SJSA1 (cell line): ENCODE measurements around the gene LOX. TPM values are rescaled to one million over a fixed set of nuclear protein-coding genes. Genes with fewer than 3 reads are reported as not detected.
A peak's percentile ranks its signal among the peaks of the same experiment; 100 is the strongest.
"Not testable (repeated sequence)": the region's sequence is repeated elsewhere in the genome, so short reads cannot be mapped to it uniquely, and the experiment has no call there.

Experiments
- DNase-seq, 2 experiments: peaks; one replicate each; pipeline ENCODE4 v3.0.0-alpha.2; 2015 to 2020; ENCODE audit warnings: low spot score in 2 of 2, low read depth in 1 of 2
- H3K27ac ChIP-seq: fragments of 250-450 bp; sonication (Bioruptor Pico); 2 replicates; pipeline ENCODE4 v1.5.1; 2020; ENCODE audit warnings: mild to moderate bottlenecking, moderate library complexity
- H3K27me3 ChIP-seq: fragments of 250-450 bp; sonication (Bioruptor Pico); replicated peaks from 2 replicates; pipeline ENCODE4 v1.5.1; 2020; ENCODE audit warnings: mild to moderate bottlenecking, moderate library complexity
- H3K36me3 ChIP-seq: fragments of 250-450 bp; sonication (Bioruptor Pico); 2 replicates; pipeline ENCODE4 v1.5.1; 2020; ENCODE audit warnings: mild to moderate bottlenecking
- H3K4me1 ChIP-seq: fragments of 250-450 bp; sonication (Bioruptor Pico); replicated peaks from 2 replicates; pipeline ENCODE4 v1.6.1; 2021; ENCODE audit warnings: mild to moderate bottlenecking
- H3K4me3 ChIP-seq: fragments of 250-450 bp; sonication (Bioruptor Pico); 2 replicates; pipeline ENCODE4 v1.5.1; 2020; ENCODE audit warnings: mild to moderate bottlenecking
- H3K9me3 ChIP-seq: fragments of 250-450 bp; sonication (Bioruptor Pico); replicated peaks from 2 replicates; pipeline ENCODE4 v1.5.1; 2020; ENCODE audit warnings: mild to moderate bottlenecking
- total RNA-seq: library from RNA; depleted of rRNA; stranded (reverse); fragments of >200 nt; shearing (Covaris generic); gene quantifications from 2 replicates; pipeline ENCODE4 v1.2.3, GENCODE V29; 2014

LOX gene
- total RNA-seq, 1 experiment from 2014 or later, result 8.4 TPM

DNA sequence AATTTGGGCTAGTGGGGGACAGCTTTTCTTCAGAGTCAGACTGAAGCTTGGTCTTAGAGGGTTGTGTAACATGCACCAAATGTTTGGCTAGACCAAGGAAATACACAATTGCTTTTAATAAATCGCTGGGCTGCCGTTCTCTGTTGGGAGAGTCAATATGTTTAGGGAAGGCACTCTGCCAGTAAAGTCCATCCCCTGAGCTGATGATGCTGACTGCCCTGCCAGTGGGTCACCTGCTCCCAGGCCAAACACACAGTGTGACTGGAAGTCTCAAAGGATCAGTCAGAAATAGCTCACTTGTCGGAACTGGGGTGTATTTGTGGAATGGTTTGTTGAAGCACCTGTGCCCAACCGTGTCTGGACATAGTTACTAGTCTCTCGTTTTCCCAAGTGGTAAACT is 33.4 kb upstream of the LOX start:
- Histone ChIP-seq H3K4me1 (0 out of 2 replicates have a peak, but pooled peaks cover 3% of the 10 kb centered on the region), H3K36me3 (no peaks in the 10 kb centered on the region), H3K27me3 (no peaks in the 10 kb centered on the region), H3K4me3 (no peak overlapping the region), H3K9me3 (no peaks in the 10 kb centered on the region), H3K27ac (no peak overlapping the region)
- no peak for DNase-seq

DNA sequence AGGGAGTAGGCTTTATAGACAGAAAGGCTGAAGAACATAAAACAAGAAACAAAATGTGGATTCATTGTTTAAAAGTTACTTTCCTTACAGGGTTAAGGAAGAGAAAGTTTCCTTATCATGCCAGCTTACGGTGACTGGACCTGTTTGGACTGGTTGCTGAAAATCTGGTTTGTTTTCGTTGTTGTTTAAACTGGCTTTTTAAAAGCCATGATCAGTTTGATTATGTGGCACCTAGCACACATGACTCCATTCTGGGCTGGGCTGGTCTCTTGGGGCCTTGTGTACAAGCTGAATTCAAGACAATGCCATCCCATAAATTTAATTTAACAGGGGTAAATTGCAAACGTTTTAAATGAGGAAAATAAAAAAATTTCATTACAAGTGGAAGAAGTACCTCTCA is 32.9 kb upstream of the LOX start:
- Histone ChIP-seq H3K27me3 (no peaks in the 10 kb centered on the region), H3K4me3 (no peak overlapping the region)
- DNase-seq, result no peak

DNA sequence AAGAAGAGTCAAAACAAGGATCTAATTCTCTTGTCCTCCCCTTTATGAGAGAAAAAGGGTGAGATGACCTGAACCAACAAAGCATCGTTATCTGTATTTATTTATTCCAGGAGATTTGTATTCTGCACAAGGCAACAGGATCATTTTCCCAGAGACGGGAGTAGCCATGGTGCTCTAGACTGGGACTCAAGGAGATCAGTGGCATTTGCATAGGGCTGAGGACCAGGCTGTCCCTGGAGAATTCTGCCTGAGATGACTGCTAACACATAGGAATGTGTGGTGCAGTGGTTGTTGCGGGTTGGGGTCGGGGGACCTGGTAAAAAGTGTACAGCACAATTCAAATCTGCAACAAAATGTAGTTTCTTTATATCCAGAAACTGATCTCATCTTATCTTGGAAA is 29.0 kb upstream of the LOX start:
- H3K27ac ChIP-seq, result no peak overlapping the region
- no peaks in the 10 kb centered on the region for H3K9me3 ChIP-seq
- H3K27me3 ChIP-seq, result no peaks in the 10 kb centered on the region
- 0 out of 2 replicates have a peak, but pooled peaks cover 3% of the 10 kb centered on the region for H3K4me1 ChIP-seq
- DNase-seq, result no peak
- H3K36me3 ChIP-seq, result no peaks in the 10 kb centered on the region
- H3K4me3 ChIP-seq, result no peak overlapping the region

More for the DNA sequence above, 32.9 kb upstream of the LOX start:
- H3K27ac ChIP-seq, result no peak overlapping the region
- H3K9me3 ChIP-seq, result no peaks in the 10 kb centered on the region
- 0 out of 2 replicates have a peak, but pooled peaks cover 3% of the 10 kb centered on the region for H3K4me1 ChIP-seq
- no peaks in the 10 kb centered on the region for H3K36me3 ChIP-seq

DNA sequence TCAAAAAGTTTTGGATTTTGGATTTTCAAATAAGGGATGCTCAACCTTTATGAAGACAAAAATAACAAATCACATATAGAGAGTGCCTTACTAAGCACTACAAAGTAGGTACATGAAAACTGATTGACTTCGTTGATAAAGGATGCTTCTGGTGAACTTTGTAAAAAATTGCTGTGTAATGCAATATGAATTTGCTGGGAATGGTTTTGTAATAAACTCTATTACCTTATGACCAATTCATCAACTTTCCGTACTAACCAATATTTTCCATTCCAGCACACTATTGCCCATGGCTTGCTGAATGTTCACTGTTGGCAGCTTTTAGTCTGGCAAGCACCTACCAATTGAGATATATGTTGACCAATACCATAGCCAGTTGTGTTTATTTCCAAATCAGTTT is 27.9 kb upstream of the LOX start:
- no peaks in the 10 kb centered on the region for H3K36me3 ChIP-seq
- H3K9me3 ChIP-seq, result no peaks in the 10 kb centered on the region
- no peaks in the 10 kb centered on the region for H3K27me3 ChIP-seq
- H3K4me1 ChIP-seq, result no peaks in the 10 kb centered on the region
- DNase-seq, result no peak
- H3K4me3 ChIP-seq, result no peak overlapping the region
- H3K27ac ChIP-seq, result no peak overlapping the region

DNA sequence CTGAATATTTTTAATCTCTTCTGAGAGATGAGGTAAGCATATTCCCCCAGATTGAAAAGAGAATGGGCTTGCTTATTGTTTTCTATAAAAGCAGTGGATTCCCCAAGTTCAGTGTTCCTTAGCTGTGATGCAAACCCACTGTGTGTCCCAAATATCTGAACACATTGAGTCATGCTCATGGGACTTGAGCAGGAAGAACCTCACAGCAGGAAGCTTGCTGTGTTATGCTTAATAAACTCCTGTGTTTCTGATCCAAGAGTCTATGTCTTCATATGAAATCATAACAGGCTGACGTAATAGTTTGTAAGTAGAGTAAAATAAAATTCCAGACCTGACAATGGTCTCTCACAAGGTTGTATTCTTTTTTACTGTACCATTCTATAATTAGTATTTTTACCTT is 24.8 kb upstream of the LOX start:
- H3K27ac ChIP-seq, result no peak overlapping the region
- peaks cover 8% of the 10 kb centered on the region for H3K4me1 ChIP-seq
- no peak overlapping the region for H3K4me3 ChIP-seq
- no peaks in the 10 kb centered on the region for H3K36me3 ChIP-seq
- DNase-seq, result no peak
- no peaks in the 10 kb centered on the region for H3K27me3 ChIP-seq
- no peaks in the 10 kb centered on the region for H3K9me3 ChIP-seq

DNA sequence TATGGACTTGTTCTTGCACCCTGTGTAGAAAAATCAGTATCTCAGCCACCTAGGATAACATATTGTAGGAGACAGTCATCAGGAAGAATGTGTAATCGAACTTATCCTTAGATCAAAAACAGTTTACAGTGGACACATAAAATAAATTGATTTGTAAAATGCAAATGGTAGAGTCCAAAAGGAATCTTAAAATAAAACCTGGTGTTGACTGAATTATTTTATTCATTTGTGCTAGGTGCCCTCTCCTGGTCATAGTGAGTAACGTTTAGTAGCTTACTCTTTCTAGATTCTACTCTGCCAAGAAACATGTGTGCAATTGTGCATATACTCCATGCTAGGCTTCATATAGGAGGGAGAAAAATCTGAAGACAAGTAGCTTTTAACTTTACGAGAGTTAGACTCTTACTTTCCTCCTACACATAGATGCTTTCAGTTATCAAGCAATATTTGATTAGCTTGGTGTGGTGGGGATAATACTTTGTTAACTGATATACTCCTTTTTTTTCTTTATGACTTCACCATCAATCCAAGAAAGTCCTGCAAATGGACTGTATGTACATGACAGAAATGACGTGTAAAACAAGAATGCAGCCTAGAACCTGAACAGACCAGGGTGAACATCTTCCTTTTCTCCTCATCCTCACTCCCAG is 23.7 kb upstream of the LOX start:
- Histone ChIP-seq H3K4me3 (no peak overlapping the region), H3K27ac (no peak overlapping the region), H3K27me3 (no peaks in the 10 kb centered on the region), H3K4me1 (peaks cover 12% of the 10 kb centered on the region), H3K9me3 (no peaks in the 10 kb centered on the region), H3K36me3 (no peaks in the 10 kb centered on the region)
- peak in 1 of 2 experiments; percentile 45 for DNase-seq

DNA sequence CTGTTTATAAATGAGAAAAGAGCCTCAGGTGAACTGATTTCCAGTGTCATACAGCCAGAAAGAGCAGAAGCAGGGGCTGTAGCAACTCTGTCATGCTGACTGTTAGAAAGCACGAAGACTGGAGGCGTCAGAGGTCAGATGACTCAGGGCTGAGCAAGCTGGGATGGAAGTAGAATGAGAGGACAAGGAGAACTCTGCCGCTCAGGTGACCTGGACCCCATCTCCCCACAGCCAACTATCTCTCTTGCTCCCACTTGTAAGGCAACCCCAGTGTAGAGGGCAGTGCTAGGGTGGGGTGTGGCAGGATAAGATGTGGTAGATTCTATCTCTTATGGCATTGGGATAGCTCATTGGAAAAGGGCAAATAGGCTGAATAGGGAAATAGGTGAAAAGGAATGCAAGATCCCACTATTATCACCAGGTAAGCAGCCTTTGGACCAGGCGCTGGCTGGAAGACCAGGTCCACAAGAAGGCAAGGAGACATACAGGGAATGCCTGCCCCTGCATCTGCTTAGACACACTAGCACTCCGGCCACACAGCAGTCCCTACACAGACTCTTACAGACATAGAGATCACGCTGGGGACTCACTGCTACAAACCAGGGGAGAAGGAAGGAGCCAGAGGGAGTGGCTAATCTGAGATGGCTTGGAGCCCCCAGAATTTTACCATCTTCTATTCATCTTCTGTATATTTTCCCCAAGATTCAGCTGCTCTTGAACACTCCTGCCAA is 21.2 kb upstream of the LOX start:
- Histone ChIP-seq H3K4me3 (no peak overlapping the region), H3K27me3 (no peaks in the 10 kb centered on the region), H3K36me3 (no peaks in the 10 kb centered on the region), H3K4me1 (peaks cover 12% of the 10 kb centered on the region), H3K27ac (no peak overlapping the region), H3K9me3 (no peaks in the 10 kb centered on the region)
- peak; percentile 39 to 64 for DNase-seq

DNA sequence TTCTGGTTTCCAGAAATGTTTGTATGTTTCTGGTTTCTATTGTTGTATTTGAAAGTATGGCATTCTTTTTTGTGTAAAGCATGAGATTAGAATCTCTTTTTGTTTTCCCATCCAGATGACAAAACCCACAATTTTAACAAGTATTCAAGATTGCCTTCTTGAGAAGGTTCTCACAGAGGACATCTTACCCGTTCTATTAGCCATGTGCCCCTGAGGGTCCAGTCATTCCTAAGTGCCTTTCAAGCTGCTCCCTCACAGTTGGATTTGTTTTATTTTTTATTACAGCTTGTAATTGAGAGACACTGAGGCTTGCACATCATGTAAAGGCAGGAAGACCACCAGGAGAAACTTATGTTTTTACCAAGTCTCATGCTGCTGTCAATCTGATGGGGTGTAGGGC is 19.3 kb upstream of the LOX start:
- DNase-seq, result no peak
- Histone ChIP-seq H3K36me3 (no peaks in the 10 kb centered on the region), H3K4me1 (peaks cover 24% of the 10 kb centered on the region), H3K4me3 (no peak overlapping the region), H3K9me3 (no peaks in the 10 kb centered on the region), H3K27ac (no peak overlapping the region), H3K27me3 (no peaks in the 10 kb centered on the region)

DNA sequence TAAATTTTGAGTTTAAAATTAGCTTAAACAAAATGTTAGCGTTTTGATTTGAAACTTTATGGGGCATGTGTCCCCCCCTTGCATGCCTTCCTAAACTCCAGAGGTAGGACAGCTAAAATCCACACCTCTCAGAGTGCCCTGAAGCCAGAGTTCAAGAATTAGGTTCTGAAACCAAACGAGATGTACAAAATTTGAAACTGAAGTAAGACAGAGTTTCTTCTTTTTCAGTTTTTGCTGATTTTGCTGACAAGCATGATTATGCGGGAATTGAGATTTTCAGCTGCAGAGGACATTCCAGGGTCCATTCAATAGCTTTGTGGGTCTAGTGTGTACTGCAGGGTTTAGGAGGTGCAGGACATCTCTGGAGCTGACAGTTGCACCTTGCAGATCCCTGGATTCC is 17.1 kb upstream of the LOX start:
- no peaks in the 10 kb centered on the region for H3K36me3 ChIP-seq
- no peak for DNase-seq
- peaks cover 27% of the 10 kb centered on the region for H3K4me1 ChIP-seq
- no peak overlapping the region for H3K4me3 ChIP-seq
- H3K9me3 ChIP-seq, result no peaks in the 10 kb centered on the region
- no peaks in the 10 kb centered on the region for H3K27me3 ChIP-seq
- H3K27ac ChIP-seq, result no peak overlapping the region

DNA sequence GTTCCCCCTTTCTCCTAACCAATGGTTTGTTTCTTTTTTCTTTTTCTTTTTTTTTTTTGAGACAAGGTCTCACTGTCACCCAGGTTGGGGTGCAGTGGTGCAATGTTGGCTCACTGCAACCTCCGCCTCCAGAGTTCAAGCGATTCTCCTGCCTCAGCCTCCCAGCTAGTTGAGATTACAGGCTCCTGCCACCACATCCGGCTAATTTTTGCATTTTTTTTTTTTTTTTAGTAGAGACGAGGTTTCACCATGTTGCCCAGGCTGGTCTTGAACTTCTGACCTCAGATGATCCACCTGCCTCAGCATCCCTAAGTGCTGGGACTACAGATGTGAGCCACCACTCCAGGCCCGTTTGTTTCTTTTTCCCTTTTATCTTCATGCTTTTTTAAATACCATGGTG is 16.2 kb upstream of the LOX start:
- H3K4me3 ChIP-seq, H3K27ac ChIP-seq: not testable (repeated sequence)
- H3K4me1 ChIP-seq, result peaks cover 27% of the 10 kb centered on the region

DNA sequence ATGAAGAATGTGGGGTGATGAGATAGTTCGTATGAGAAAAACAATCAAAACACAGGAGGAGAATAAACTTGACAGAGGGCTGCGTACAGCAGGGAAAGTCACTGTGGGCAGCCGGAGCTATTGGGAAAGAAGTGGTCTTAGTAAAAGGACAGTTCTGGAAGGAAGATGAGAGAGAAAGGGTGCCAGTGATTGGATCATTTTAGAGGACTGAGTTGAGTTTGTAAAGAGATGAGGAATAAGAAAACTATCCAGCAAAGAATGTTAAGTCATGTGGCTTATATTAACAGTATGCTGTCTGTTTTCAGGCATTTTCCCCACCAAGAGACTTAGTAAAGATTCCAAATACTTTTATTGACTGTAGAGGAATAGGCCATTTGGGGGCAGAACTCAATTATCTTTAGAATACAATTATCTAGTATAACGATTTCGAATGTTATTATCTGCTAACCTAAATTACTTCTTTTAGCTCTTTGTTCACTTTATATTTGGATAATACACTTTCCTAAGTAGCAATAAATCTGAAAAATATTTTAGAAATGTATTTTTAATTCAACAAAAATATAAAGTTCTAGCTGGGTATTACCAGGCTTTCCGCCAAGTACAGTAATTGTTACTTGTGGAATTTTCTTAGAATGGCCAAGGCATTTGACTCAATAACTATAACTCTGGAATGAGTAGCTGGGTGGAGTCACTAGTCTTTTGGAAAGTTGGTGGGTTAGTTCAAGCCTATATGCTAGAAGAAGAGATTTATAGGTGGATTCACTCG is 15.5 kb upstream of the LOX start:
- peak in 1 of 2 experiments; percentile 66 for DNase-seq
- H3K9me3 ChIP-seq, result no peaks in the 10 kb centered on the region
- peaks cover 23% of the 10 kb centered on the region for H3K4me1 ChIP-seq
- H3K27ac ChIP-seq, result peak overlapping the region; percentile 17
- no peaks in the 10 kb centered on the region for H3K36me3 ChIP-seq
- H3K27me3 ChIP-seq, result no peaks in the 10 kb centered on the region
- no peak overlapping the region for H3K4me3 ChIP-seq

More for the DNA sequence above, 16.2 kb upstream of the LOX start:
- H3K27me3 ChIP-seq, DNase-seq, H3K9me3 ChIP-seq, H3K36me3 ChIP-seq: not testable (repeated sequence)

DNA sequence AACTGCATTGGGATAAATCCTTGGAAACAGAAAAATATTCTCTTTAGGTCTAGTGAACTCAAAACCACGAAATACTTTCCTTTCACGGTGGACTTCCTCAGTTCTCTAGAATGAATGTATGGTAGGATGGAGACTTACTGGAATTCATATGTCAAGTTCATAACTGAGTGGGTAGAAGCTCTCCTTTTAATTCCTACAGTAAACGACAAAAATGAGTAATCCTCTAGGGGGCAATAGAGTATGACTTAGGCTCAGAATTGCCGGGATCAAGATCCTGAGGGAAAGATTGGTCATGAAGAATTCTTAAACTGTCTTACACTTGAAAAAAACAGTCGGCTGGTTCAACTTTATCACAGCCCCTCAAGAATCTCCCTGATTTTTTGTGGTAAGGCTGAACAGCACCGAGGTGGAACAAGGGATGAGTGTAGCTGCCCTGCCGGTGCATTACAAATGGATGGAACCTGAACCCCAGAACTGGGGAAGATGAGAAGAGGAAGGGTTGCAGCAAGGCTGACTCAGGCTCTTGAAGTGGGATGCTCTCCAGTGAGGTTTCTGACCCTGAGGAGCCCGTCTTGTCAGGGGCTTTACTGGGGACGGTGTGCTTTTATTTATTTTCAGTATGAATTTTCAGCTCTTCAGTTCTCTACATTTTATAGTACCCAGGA is 14.0 kb upstream of the LOX start:
- Histone ChIP-seq H3K27me3 (no peaks in the 10 kb centered on the region), H3K4me1 (peaks cover 18% of the 10 kb centered on the region), H3K4me3 (no peak overlapping the region), H3K36me3 (no peaks in the 10 kb centered on the region), H3K27ac (no peak overlapping the region), H3K9me3 (no peaks in the 10 kb centered on the region)
- DNase-seq, result no peak

DNA sequence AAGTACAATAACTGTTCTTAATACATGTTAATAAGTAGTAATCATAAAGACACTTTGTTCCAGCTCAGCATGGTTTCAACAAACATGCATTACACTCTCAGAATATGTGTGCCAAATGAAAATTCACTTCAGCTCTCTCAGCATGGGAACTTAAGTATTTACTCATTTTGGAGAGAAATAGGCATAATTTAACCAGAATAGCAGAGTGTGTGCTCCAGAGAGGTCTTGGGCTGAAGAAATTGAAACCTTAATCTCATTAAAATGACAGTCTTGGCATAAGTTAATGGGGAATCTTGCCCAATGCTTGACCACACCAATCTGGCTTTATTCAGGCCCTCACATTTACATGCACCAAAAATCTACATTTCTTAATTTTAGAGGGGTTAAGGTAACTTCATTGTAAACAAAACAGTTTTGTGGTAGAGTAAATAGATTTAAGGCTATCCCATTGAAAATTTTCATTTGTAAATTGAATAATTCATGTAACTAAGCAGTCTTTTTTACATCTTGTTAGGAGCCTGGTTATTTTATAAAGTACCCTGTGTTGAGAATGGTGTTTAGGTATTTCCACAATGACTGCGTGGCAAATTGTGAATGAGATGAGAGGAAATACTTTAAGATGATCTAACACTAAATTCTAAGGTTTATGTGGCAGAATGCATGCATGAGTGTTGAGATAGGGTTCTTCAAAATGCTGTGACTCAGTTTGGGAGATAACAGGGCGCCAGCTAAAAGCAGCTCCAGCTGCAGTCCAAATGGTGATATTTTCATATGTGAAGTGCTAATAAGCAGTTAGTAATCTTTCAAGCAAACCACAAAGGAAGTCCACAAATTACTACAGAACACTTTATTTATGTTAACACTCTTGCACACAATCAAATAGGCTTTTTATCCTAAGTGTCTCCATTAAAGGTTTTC is 11.3 kb upstream of the LOX start:
- no peak overlapping the region for H3K27ac ChIP-seq
- no peak overlapping the region for H3K4me3 ChIP-seq
- H3K9me3 ChIP-seq, result no peaks in the 10 kb centered on the region
- DNase-seq, result peak in 1 of 2 experiments; percentile 41
- peaks cover 18% of the 10 kb centered on the region for H3K4me1 ChIP-seq
- H3K36me3 ChIP-seq, result no peaks in the 10 kb centered on the region
- no peaks in the 10 kb centered on the region for H3K27me3 ChIP-seq
